ENCODE data around the gene XYLT1. TPM values are rescaled to one million over a fixed set of nuclear protein-coding genes. Genes with fewer than 3 reads are reported as not detected.

Gene XYLT1
- total RNA-seq, 1 experiment from 2014 or later = 14.5 TPM

GRCh38 chr16:17257426-17258023 lies 213.2 kb downstream of the XYLT1 start:
- H2BK5ac ChIP-seq (ENCODE audit: insufficient read length, low read length) = no peak overlapping the region
- H4K20me1 ChIP-seq (ENCODE audit: control insufficient read depth, insufficient read depth, insufficient read length) = no peaks in the 10 kb centered on the region
- no peak overlapping the region for H2AFZ ChIP-seq (ENCODE audit: low read length)
- Mint-ChIP-seq H3K4me1 (peaks cover 8% of the 10 kb centered on the region in 2 experiments; a peak in 3 of 4 replicates), H3K27ac (peak overlapping the region in 1 of 3 experiments; percentile 17; a peak in 1 of 7 replicates), H3K9me3 (no peaks in the 10 kb centered on the region; a peak in 1 of 5 replicates), H3K27me3 (ENCODE audit: low read depth) (no peaks in the 10 kb centered on the region), H3K36me3 (ENCODE audit: insufficient read depth in 1 of 3, low read depth in 3 of 3) (peaks cover 0 to 2% (median 0%) of the 10 kb centered on the region in 3 experiments; a peak in 1 of 7 replicates), H3K4me3 (no peak overlapping the region)
- H2BK120ac ChIP-seq (ENCODE audit: low read depth, low read length, poor library complexity, severe bottlenecking) = no peak overlapping the region
- H4K8ac ChIP-seq (replicated peaks; ENCODE audit: insufficient read length, low read depth, low read length) = no peak overlapping the region
- DNase-seq = no peak
- no peak overlapping the region for H3K4ac ChIP-seq (ENCODE audit: low read depth, low read length)
- H3K23ac ChIP-seq (ENCODE audit: insufficient read length, low read depth, low read length) = no peak overlapping the region
- no peak overlapping the region for H2AK5ac ChIP-seq (ENCODE audit: insufficient read length, low read length)
- H3K27me3 ChIP-seq (ENCODE audit: insufficient read depth, low read length) = no peaks in the 10 kb centered on the region
- H3K14ac ChIP-seq (ENCODE audit: insufficient read depth, low read length) = no peak overlapping the region
- H4K91ac ChIP-seq (ENCODE audit: insufficient read length, low read depth, low read length) = no peak overlapping the region
- H3K79me2 ChIP-seq (ENCODE audit: insufficient read depth, low read length) = no peaks in the 10 kb centered on the region
- no peak overlapping the region for H2BK20ac ChIP-seq (ENCODE audit: low read depth, low read length, poor library complexity, severe bottlenecking)
- no peak overlapping the region for H2BK12ac ChIP-seq (ENCODE audit: insufficient read length, low read depth, low read length)
- no peak for TF ChIP-seq CTCF (conservative IDR thresholded peaks at IDR 0.05)
- no peak overlapping the region for H4K5ac ChIP-seq (ENCODE audit: insufficient read length, low read depth, low read length)
- H3K4me1 ChIP-seq (ENCODE audit: insufficient read depth, low read length) = no peaks in the 10 kb centered on the region
- H3K4me2 ChIP-seq (ENCODE audit: insufficient read depth, insufficient read length, low read length) = no peak overlapping the region
- H3K9me3 ChIP-seq (ENCODE audit: control insufficient read depth, low read depth, low read length) = no peaks in the 10 kb centered on the region
- H3K27ac ChIP-seq (ENCODE audit: insufficient read length, low read depth, low read length) = no peak overlapping the region
- no CpG with 5 or more reads among the region's 13 CpGs for WGBS (ENCODE audit: extremely low coverage, insufficient read length, low lambda C conversion rate)
- no peaks in the 10 kb centered on the region for H3K23me2 ChIP-seq (ENCODE audit: insufficient read length, low read depth, low read length, poor library complexity, severe bottlenecking)
- H3T11ph ChIP-seq (ENCODE audit: low read length) = no peak overlapping the region
- no peak overlapping the region for H2BK15ac ChIP-seq (ENCODE audit: low read depth, low read length)
- H3K79me1 ChIP-seq (ENCODE audit: insufficient read depth, low read depth, low read length, poor library complexity, severe bottlenecking) = no peaks in the 10 kb centered on the region
- no peak overlapping the region for H3K56ac ChIP-seq (ENCODE audit: insufficient read length, low read depth, low read length)
- no peak overlapping the region for H3K18ac ChIP-seq (ENCODE audit: insufficient read length, low read depth, low read length)
- no peak overlapping the region for H3K9ac ChIP-seq (ENCODE audit: extremely low read depth, insufficient read length, low read length)

Data from H9 (cell line).